ENCODE measurements around the gene MEIS3. TPM values are rescaled to one million over a fixed set of nuclear protein-coding genes. Genes with fewer than 3 reads are reported as not detected.
A peak's percentile ranks its signal among the peaks of the same experiment; 100 is the strongest.

The MEIS3 gene
- total RNA-seq, 1 experiment from 2014 or later, result 35.8 TPM

DNA sequence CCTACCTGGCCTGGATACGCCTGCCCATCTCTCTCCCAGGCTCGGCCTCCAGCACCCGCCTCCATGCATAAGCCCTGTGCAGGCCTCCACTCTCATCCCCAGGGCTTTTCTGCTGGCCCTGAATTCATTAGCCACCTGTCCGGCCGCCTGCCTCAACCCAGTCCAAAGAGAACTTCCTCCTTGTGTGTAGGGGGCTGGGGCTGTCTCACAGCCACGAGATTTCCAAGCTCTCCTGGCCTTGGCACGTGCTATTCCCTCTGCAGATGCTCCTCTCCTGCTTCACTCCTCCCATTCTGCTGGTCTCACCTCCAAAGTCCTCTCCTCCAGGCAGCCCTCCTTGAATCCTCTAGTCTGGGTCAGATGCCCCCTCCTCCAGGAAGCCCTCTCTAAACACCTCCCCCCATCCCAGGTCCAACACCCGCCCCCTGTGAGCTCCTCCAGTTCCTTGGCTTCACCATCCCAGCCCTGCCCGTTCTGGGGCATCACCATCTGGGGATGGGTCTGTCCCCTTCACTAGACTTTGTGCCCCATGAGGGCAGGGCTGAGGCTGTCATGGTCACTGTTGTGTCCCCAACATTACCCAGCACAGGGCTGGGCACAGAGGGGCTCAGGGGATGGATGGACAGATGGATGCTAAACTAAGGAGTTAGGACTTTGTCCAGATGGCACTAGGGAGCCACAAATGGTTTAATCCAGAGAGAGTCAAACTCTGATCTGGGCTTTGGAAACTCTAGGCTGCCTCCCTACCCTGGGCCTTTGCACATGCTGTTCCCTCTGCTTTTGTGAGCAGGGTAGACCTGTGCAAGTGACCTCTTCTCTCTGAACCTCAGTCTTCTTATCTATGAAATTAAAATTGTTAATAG is 14.8 kb downstream of the MEIS3 start:
- BruUV-seq (replicated peaks), result no TSS peak

DNA sequence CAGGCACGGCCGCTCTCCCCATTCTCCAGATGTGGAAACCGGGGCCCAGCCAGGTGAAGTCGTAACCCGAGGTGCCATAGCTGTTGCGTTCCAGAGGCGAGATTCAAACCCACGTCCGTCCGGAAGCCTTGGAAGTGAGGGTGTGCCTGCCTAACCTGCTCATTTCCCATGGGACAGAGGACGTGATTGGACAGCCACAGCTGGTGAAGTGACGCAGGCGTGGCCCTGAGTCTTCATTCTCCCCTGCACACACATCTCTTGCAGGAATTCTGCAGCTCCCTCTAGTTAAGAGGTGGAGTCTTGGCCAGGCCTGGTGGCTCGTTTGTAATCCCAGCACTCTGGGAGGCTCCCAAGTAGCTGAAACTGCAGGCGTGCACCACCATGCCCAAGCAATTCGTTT is 16.8 kb downstream of the MEIS3 start:
- H3K4me1 ChIP-seq (ENCODE audit: control insufficient read depth in 1 of 2, insufficient read depth in 2 of 2, low read length in 2 of 2), result no peaks in the 10 kb centered on the region
- no peaks in the 10 kb centered on the region for H3K9me2 ChIP-seq (ENCODE audit: insufficient read depth)
- H3K4me3 ChIP-seq (replicated peaks in 1 of 2; ENCODE audit: low read depth in 1 of 2, low read length in 2 of 2), result no peak overlapping the region
- H3K27me3 ChIP-seq (ENCODE audit: insufficient read depth, low read length), result no peaks in the 10 kb centered on the region
- DNase-seq (ENCODE audit: low read depth, low spot score) (no peak), ATAC-seq (no peak)
- no peaks in the 10 kb centered on the region for H4K20me1 ChIP-seq (ENCODE audit: insufficient read depth)
- POLR2A ChIA-PET, result interaction anchor here (0.6 kb wide), 1 partner anchor 12 kb away, joined by 6 read pairs; no protein-coding TSS in a partner anchor
- TF ChIP-seq ELF1 (IDR thresholded peaks at IDR 0.05; ENCODE audit: borderline replicate concordance, low read depth) (no peak), SRF (IDR thresholded peaks at IDR 0.05; ENCODE audit: low read depth) (no peak), FOSL1 (IDR thresholded peaks at IDR 0.05; ENCODE audit: low read depth) (no peak), YY1 (IDR thresholded peaks at IDR 0.05; ENCODE audit: extremely low read depth, insufficient replicate concordance, low read depth, low read length) (no peak), ZFX (IDR thresholded peaks at IDR 0.05) (no peak), POLR2AphosphoS5 (IDR thresholded peaks at IDR 0.05; ENCODE audit: low read depth, low read length) (no peak), ATF3 (IDR thresholded peaks at IDR 0.05) (no peak)
- TF ChIP-seq, protein P1, sequence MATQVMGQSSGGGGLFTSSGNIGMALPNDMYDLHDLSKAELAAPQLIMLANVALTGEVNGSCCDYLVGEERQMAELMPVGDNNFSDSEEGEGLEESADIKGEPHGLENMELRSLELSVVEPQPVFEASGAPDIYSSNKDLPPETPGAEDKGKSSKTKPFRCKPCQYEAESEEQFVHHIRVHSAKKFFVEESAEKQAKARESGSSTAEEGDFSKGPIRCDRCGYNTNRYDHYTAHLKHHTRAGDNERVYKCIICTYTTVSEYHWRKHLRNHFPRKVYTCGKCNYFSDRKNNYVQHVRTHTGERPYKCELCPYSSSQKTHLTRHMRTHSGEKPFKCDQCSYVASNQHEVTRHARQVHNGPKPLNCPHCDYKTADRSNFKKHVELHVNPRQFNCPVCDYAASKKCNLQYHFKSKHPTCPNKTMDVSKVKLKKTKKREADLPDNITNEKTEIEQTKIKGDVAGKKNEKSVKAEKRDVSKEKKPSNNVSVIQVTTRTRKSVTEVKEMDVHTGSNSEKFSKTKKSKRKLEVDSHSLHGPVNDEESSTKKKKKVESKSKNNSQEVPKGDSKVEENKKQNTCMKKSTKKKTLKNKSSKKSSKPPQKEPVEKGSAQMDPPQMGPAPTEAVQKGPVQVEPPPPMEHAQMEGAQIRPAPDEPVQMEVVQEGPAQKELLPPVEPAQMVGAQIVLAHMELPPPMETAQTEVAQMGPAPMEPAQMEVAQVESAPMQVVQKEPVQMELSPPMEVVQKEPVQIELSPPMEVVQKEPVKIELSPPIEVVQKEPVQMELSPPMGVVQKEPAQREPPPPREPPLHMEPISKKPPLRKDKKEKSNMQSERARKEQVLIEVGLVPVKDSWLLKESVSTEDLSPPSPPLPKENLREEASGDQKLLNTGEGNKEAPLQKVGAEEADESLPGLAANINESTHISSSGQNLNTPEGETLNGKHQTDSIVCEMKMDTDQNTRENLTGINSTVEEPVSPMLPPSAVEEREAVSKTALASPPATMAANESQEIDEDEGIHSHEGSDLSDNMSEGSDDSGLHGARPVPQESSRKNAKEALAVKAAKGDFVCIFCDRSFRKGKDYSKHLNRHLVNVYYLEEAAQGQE (IDR thresholded peaks at IDR 0.05; ENCODE audit: low read depth), result no peak
- H3K79me2 ChIP-seq (ENCODE audit: insufficient read depth, low read length), result no peaks in the 10 kb centered on the region
- no peak overlapping the region for H2AFZ ChIP-seq (ENCODE audit: low read depth, low read length, poor library complexity, severe bottlenecking)
- no peak overlapping the region for H3K27ac ChIP-seq (ENCODE audit: low read depth, low read length)
- no peak overlapping the region for H3K9ac ChIP-seq (ENCODE audit: low read length)
- BruUV-seq (replicated peaks), result no TSS peak
- H3K36me3 ChIP-seq (ENCODE audit: control insufficient read depth in 1 of 2, insufficient read depth in 2 of 2, low read length in 2 of 2), result no peaks in the 10 kb centered on the region
- RAD21 ChIA-PET (ENCODE audit: low non-redundant PET in 1 of 2, low total read pairs in 2 of 2, uncharacterized antibody in 2 of 2, unreplicated experiment in 2 of 2), result no interaction called here
- H3K4me2 ChIP-seq (ENCODE audit: low read length), result no peak overlapping the region
- no peaks in the 10 kb centered on the region for H3K9me3 ChIP-seq (ENCODE audit: control insufficient read depth in 1 of 2, insufficient read depth in 1 of 2, low read depth in 1 of 2, low read length in 2 of 2)
- CTCF ChIA-PET, result interaction anchor here (1.5 kb wide), 1 partner anchor 11 kb away, joined by 4 read pairs; no protein-coding TSS in a partner anchor
- intact Hi-C loops (cut with micrococcal nuclease), result no loop called here

More for the DNA sequence above, 14.8 kb downstream of the MEIS3 start:
- Histone ChIP-seq H3K9me3 (ENCODE audit: control insufficient read depth in 1 of 2, insufficient read depth in 1 of 2, low read depth in 1 of 2, low read length in 2 of 2) (no peaks in the 10 kb centered on the region), H4K20me1 (ENCODE audit: insufficient read depth) (no peaks in the 10 kb centered on the region), H3K27me3 (ENCODE audit: insufficient read depth, low read length) (no peaks in the 10 kb centered on the region), H3K9me2 (ENCODE audit: insufficient read depth) (no peaks in the 10 kb centered on the region), H3K4me2 (ENCODE audit: low read length) (no peak overlapping the region), H3K9ac (ENCODE audit: low read length) (no peak overlapping the region), H3K36me3 (ENCODE audit: control insufficient read depth in 1 of 2, insufficient read depth in 2 of 2, low read length in 2 of 2) (no peaks in the 10 kb centered on the region), H3K27ac (ENCODE audit: low read depth, low read length) (no peak overlapping the region), H3K4me3 (replicated peaks in 1 of 2; ENCODE audit: low read depth in 1 of 2, low read length in 2 of 2) (no peak overlapping the region), H3K79me2 (ENCODE audit: insufficient read depth, low read length) (no peaks in the 10 kb centered on the region), H3K4me1 (ENCODE audit: control insufficient read depth in 1 of 2, insufficient read depth in 2 of 2, low read length in 2 of 2) (no peaks in the 10 kb centered on the region), H2AFZ (ENCODE audit: low read depth, low read length, poor library complexity, severe bottlenecking) (no peak overlapping the region)
- no peak for DNase-seq (ENCODE audit: low read depth, low spot score)
- 0 out of 2 replicates have a peak, but pooled peaks have one; percentile 11 for ATAC-seq
- ChIA-PET RAD21 (ENCODE audit: low non-redundant PET in 1 of 2, low total read pairs in 2 of 2, uncharacterized antibody in 2 of 2, unreplicated experiment in 2 of 2) (no interaction called here), POLR2A (no interaction called here), CTCF (no interaction called here)
- intact Hi-C loops (cut with micrococcal nuclease), result no loop called here
- TF ChIP-seq POLR2A (IDR thresholded peaks at IDR 0.05; ENCODE audit: borderline replicate concordance, extremely low read depth, insufficient read depth, insufficient read length) (no peak), YY1 (IDR thresholded peaks at IDR 0.05; ENCODE audit: extremely low read depth, insufficient replicate concordance, low read depth, low read length) (no peak), EGR1 (IDR thresholded peaks at IDR 0.05; ENCODE audit: low read depth) (no peak), POLR2AphosphoS5 (IDR thresholded peaks at IDR 0.05; ENCODE audit: low read depth, low read length) (no peak), JUND (IDR thresholded peaks at IDR 0.05) (no peak), CEBPB (IDR thresholded peaks at IDR 0.05; ENCODE audit: low read depth) (no peak), ELF1 (IDR thresholded peaks at IDR 0.05; ENCODE audit: borderline replicate concordance, low read depth) (no peak), ZFX (IDR thresholded peaks at IDR 0.05) (no peak), SIN3A (IDR thresholded peaks at IDR 0.05; ENCODE audit: low read depth) (no peak)
